Neural progenitor cell (in vitro differentiated cells): Measurements from ENCODE around the gene OR5H14.

ENCODE experiments used
- EZH2 ChIP-seq: fragments of 200-600 bp; sonication (generic); IDR thresholded peaks from 2 replicates; pipeline ENCODE4 v1.6.1; 2017; ENCODE audit warnings: antibody characterized with exemption, mild to moderate bottlenecking, moderate library complexity
- TF ChIP-seq, protein P1 (sequence below): fragments of 200-600 bp; sonication (generic); IDR thresholded peaks from 2 replicates; pipeline ENCODE4 v1.5.1; 2017; ENCODE audit warnings: antibody characterized with exemption, mild to moderate bottlenecking

DNA sequence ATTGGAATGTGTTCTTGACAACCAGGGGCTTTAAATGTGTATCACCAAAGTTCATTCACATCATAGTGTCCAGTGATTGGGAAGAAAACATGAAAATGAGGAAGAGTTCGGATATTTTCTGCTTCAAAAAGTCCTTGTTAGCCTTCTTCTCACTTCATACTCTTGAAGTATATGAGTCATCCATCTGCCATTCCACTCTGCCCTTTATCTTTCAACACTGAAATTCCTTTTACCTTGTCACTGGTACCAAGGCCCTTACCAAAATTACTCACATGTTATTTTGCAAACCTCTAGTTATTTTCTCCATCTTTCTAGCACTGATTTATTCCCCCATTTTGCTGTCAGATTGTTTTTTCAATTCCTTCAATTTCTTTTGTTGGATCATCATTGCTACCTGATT, 51.7 kb downstream of the OR5H14 start:
- TF ChIP-seq, protein P1, sequence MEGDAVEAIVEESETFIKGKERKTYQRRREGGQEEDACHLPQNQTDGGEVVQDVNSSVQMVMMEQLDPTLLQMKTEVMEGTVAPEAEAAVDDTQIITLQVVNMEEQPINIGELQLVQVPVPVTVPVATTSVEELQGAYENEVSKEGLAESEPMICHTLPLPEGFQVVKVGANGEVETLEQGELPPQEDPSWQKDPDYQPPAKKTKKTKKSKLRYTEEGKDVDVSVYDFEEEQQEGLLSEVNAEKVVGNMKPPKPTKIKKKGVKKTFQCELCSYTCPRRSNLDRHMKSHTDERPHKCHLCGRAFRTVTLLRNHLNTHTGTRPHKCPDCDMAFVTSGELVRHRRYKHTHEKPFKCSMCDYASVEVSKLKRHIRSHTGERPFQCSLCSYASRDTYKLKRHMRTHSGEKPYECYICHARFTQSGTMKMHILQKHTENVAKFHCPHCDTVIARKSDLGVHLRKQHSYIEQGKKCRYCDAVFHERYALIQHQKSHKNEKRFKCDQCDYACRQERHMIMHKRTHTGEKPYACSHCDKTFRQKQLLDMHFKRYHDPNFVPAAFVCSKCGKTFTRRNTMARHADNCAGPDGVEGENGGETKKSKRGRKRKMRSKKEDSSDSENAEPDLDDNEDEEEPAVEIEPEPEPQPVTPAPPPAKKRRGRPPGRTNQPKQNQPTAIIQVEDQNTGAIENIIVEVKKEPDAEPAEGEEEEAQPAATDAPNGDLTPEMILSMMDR, result no peak
- no peak for TF ChIP-seq EZH2
